Bone marrow (tissue), 2 donors: ENCODE data around the gene CCNYL1.
"Not testable (repeated sequence)": the region's sequence is repeated elsewhere in the genome, so short reads cannot be mapped to it uniquely, and the experiment has no call there.

Experiments used
- DNase-seq, 2 donors: peaks; one replicate each; lab custom pipeline; 2025; lab: John Stamatoyannopoulos, UW

CCNYL1 gene

DNA sequence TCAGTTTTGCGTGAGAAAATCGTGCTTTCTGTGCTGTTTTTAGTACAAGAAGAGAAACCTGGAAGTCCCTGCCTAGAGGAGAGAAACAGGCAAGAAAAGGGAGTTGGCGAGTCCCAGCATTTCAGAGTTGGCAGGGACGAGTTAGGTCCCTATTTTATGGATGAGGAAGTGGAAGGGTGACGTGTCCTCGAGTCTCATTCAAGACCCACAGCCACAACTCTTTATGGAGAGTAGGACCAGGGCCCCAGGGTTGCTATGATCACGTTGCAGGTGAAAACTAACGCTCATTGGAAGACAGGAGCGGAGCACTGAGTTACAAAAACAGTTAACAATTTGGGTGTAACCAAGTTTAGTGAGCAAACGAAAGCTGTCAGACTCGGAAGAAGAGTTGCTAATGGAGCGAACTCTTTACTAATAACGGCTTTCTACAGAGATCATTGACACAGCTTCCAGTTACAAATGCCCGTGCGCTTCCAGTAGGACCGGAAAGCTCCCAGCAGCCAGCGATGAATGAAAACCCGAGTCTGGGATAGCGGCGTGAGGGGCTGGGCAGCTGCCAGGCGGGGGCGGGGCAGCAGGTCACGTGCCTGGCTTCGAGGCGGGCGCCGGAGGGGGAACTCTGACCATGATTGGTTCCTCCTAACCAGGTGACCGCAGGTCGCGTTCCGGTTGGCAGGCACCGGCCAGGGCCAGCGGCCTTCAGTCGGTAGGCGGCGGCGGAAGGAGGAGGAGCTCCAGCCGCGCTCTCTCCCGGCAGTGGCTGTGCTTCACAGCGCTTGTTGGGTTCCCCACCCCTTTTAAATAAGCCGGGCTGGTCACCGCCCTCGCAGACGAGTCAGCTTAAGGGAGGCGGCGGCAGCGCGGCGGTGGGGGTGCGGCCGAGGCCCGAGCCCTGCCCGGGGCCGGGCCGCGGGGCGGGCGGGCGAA is at the start of gene CCNYL1:
CCNYL1 (plus strand) TSS at position 827 of the 927 bp plus-strand sequence. CDS start 257 bp downstream, outside the sequence.
- DNase-seq: peak; percentile 84 to 96

- DNase-seq: peak; percentile 3 to 74
These were observed 49.2 kb upstream of the CCNYL1 start for GRCh38 chr2:207662203-207662602.

DNA sequence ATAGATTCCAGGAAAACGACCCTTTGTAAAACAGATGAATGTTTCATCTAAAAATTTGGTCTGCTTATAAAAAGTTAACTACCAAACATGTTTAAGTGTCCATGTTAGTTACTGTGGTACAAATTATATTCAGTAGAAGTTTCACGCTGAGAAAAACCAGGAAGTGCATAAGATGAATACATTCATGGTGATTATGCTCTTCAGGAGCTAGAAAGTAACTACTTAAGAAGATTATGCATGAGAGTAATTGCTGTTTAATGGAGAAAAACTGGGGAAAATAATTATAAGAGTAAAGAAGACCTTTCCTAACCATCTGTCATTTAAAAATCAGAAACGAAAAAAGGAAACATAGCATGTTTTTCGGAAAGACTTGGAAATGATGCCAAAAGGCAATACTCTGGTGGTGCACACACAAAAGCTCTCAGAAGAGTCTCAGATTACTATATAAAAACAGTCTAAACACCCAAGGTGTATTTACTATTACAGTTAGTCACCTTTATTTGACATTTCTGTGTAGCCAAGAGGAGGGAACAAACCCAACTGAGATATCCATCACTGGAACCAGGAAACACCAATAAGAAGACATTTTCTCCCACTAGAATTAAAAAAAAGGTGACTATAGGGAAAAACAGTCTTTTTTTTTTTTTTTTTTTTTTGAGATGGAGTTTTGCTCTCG is 47.4 kb upstream of the CCNYL1 start:
- no peak for DNase-seq

DNA sequence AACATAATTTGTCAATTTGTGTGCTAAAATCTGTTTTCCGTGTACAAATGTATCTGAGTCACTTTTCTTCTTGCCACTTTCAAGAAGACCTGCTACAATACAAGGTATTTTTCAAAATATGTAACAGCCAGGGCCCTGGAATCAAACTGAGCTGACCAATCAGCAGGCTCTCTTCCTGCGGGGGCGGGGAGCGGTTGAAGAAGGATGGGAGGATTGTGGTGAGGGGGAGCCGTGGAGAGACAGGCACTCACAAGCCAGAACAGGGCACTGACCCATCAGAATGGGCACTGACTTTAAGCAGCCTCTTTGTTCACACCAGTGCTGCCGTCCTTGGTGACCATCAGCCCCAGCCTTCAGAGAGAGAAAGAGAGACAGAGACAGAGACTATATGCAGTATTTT is 40.6 kb upstream of the CCNYL1 start:
- DNase-seq: no peak

DNA sequence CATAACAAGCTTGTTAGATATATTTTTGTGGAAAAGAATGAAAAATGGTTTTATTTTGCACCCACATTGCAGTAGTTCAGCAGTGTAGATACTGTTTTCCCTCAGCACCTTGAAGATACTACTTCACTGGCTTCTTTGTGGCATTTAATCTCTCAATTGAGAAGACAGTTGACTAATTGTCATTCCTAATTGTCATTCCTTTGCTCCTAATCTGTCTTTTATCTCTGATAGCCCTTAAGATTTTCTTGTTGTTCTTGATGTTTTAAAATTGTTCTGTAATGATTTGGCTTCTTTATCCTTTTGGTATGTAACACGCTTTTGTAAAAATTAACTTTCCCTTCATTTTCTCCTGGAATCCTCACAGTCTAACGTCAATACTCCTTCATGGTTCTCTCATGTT is 38.0 kb upstream of the CCNYL1 start:
- DNase-seq: no peak

DNA sequence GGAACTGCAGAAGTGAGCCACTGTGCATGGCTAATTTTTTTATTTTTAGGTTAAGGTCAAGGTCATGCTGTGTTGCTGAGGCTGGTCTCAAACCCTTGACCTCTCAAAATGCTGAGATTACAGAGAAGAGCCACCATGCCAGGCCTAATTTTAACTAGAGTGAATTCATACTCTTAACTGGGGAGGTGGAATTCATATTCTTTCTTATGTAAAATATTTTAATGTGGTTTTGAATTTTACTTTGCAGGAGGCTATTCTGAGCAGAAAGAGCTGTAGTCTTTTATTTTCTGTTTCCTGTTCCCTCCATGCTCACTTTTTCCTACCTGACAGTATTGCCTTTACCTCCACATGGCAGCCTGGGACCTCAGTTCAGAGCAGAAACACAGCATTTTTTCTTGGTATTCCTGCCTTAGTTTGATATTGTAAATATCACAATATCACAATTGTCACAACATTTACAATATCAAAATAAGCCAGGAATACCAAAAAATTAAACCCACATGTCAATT is 37.1 kb upstream of the CCNYL1 start:
- no peak for DNase-seq

DNA sequence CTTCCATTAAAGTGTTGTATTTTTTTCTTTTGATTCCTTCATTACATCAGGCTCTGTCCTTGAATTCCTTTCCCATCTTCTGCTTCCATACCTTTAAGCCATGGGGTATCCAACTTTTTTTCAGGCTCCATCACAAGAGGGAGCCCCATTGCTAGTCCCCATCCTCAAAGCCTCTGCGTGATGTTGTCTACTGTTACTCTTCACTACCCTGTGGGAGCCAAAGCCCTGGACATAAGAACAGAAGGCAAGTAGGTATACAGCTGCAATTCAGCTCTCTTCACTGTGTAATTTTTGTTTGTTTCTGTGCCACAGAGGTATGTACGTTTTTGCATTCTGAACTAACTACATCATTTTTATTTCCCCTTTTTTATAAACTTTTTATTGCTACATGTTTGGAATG is 36.6 kb upstream of the CCNYL1 start:
- DNase-seq: no peak

DNA sequence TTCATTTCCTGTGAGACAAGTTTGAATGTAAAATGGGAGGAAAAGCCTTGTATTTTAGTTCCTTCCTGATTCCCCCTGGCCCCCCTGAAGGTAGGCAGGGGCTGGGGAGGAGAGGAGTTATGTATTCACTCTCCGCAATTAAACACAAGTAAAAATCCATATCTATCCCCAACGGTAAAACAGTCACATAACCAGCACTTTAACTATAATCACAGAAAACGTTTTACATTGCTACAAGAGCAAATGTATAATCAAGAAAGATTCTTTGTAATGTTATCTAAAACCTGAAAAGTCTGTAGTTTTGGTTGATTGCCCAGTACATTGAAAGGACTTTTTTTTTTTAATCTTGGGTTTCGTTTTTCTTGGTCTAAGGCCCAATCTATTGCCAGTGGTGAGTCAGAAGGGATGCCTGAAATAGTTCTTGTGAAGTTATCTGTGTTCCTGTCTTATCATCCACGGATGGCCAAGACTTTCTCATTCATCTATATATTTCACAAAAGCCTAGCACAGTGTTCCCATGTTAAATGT is 34.5 kb upstream of the CCNYL1 start:
- peak in 1 of 2 donors; percentile 24 for DNase-seq

DNA sequence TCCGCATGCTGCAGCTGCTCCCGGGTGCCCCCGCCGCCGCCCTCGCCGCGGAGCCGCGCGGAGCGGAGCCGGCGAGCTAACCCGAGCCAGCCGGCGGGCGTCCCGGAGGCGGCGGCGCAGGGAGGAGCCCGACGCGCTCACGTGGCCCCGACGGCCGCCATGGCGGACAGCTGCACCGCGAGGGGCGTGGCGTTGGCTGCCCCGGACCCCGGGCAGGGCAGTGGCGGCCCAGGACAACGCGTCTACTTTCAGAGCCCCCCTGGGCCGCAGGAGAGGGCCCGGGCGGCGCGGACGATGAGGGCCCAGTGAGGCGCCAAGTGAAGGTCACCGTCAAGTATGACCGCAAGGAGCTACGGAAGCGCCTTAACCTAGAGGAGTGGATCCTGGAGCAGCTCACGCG is 30.0 kb upstream of the CCNYL1 start:
- DNase-seq: no peak

GRCh38 chr2:207682557-207682956 is 28.9 kb upstream of the CCNYL1 start:
- no peak for DNase-seq

DNA sequence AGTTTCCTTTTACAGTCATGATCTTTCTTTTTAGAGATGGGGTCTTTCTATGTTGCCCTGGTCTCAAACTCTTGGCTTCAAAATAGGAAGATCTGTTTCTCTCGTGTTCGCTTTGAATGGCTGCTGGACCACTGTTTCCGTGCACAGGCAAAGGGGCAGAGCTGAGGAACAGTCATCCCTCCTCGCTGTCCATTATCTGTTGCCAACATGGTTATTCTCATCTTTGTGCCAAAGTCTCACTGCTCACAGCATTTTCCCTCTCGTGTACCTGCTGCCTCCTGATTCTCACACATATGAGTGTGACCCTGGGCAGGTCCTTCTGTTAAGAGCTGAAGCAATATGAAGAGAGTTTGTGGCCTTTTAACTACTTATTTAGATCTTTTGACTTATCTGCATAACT is 28.0 kb upstream of the CCNYL1 start:
- DNase-seq: no peak

DNA sequence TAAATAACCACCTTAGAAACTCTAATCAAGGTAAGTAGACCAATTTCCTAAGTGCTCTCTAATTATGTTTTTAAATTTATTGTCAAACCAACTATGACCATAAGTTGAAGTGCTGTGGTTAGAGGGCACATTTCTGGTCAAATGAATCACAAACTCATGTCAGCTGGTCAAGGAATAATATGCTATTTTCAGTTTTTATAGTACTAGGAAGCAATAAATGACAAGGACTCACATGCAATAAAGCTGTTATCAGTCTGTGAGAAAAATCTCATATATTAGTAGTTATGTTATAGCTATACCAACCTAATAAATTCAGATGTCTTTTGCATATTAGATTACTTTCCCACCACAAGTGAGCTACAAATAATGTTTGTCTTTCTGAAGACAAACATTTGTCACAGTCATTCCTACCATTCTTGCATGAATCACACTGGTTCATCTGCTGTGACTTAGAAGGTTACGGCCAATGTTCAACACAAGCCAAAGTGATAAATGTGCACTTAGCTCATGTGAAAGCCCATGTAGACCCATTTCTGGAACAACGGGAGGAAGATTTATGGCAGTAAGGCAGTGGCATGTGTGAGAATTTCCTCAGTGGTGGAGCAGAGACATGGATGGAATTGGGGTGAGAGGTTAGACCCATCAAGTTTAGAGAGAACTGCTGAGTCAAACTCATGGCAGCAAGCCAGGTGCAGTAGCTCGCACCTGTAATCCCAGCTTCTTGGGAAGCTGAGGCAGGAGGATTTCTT is 27.4 kb upstream of the CCNYL1 start:
- DNase-seq: no peak

DNA sequence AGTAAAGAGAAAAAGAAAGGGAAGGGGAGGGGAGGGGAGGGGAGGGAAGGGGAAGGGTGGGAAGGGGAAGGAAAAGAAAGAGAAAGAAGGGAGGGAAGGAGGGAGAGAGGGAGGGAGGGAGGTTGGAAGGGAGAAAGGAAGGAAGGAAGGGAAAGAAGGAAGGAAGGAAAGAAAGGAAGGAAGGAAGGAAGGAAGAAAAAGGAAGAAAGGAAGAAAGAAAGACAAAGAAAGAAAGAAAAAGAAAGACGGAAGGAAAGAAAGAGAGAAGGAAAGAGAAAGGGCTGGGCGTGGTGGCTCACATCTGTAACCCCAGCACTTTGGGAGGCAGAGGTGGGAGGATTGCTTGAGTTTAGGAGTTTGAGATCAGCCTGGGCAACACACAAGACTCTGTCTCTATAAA is 24.6 kb upstream of the CCNYL1 start:
- no peak for DNase-seq

DNA sequence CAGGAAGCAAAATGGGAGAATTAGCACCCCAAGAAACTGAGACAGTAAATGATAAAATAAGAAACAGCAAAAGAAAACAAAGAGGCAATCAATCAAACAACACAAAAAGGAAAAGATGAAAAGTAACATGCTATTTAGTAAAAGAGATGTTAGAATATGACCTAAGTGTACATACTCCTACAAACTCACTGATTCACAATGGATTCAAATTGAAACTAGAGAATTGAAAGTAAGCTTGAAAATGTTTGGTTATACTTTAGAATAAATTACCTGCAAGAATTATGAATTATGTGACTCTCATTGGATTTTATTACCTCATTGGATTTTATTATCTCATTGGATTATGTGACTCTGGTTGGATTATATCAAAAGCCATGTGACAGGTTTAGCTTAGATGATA is 22.8 kb upstream of the CCNYL1 start:
- no peak for DNase-seq

GRCh38 chr2:207690845-207691461 is 20.5 kb upstream of the CCNYL1 start:
- not testable (repeated sequence) for DNase-seq

GRCh38 chr2:207692206-207693065 is 19.0 kb upstream of the CCNYL1 start:
- DNase-seq: no peak

- no peak for DNase-seq
These were observed 17.7 kb upstream of the CCNYL1 start for GRCh38 chr2:207693641-207694249.

- DNase-seq: no peak
These were observed 16.6 kb upstream of the CCNYL1 start for GRCh38 chr2:207694811-207695281.

- DNase-seq: no peak
These were observed 16.1 kb upstream of the CCNYL1 start for GRCh38 chr2:207695293-207695692.

DNA sequence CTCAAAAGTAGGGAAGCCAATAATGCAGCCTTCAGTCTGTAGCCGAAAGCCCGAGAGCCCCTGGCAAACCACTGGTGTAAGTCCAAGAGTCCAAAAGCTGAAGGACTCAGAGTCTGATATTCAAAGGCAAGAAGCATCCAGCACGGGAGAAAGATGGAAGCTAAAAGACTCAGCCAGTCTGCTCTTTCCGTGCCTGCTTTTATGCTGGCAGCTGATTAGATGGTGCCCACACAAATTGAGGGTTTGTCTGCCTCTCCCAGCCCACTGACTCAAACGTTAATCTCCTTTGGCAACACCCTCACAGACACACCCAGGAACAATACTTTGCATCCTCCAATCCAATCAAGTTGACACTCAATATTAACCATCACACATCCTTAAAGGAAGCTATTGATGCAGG is 14.5 kb upstream of the CCNYL1 start:
- not testable (repeated sequence) for DNase-seq
